Measurements from ENCODE around the gene PIK3CB.

DNA sequence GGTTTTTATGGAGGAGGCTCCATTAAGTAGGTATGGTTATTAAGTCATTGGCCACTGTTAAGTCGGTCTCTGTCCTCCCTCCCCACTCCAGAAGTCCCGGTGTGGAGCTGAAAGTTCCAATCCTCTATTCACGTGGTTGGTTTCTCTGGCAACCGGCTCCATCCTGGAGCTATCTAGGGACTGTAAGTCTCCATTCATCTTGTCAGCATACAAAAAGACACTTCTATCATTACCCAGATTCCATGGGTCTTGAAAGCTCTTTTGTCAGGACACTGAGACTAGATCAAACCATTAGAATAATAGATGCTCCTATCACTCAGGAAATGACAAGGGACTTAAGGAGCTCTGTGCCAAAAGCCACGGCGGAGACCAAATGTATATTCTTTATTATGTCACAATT, 110.3 kb downstream of the PIK3CB start:
- no peak for TF ChIP-seq CTCF (IDR thresholded peaks at IDR 0.05 in 4 of 5, conservative IDR thresholded peaks at IDR 0.05 in 1 of 5)
- TF ChIP-seq POLR2A (IDR thresholded peaks at IDR 0.05), result no peak
